Measurements from ENCODE around the gene FANCD2. TPM values are rescaled to one million over a fixed set of nuclear protein-coding genes. Genes with fewer than 3 reads are reported as not detected.

Gene FANCD2
- total RNA-seq, 1 donor from 2014 or later: 67.9 TPM

- no peak for DNase-seq (ENCODE audit: low read depth, low spot score)
- Mint-ChIP-seq H3K36me3 (ENCODE audit: low read depth) (peaks cover 14% of the 10 kb centered on the region), H3K4me3 (no peak overlapping the region), H3K27ac (ENCODE audit: unreplicated experiment) (no peak overlapping the region), H3K9me3 (no peaks in the 10 kb centered on the region), H3K27me3 (ENCODE audit: low read depth) (no peaks in the 10 kb centered on the region), H3K4me1 (peaks cover 13% of the 10 kb centered on the region)
- TF ChIP-seq, protein P1, sequence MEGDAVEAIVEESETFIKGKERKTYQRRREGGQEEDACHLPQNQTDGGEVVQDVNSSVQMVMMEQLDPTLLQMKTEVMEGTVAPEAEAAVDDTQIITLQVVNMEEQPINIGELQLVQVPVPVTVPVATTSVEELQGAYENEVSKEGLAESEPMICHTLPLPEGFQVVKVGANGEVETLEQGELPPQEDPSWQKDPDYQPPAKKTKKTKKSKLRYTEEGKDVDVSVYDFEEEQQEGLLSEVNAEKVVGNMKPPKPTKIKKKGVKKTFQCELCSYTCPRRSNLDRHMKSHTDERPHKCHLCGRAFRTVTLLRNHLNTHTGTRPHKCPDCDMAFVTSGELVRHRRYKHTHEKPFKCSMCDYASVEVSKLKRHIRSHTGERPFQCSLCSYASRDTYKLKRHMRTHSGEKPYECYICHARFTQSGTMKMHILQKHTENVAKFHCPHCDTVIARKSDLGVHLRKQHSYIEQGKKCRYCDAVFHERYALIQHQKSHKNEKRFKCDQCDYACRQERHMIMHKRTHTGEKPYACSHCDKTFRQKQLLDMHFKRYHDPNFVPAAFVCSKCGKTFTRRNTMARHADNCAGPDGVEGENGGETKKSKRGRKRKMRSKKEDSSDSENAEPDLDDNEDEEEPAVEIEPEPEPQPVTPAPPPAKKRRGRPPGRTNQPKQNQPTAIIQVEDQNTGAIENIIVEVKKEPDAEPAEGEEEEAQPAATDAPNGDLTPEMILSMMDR (conservative IDR thresholded peaks at IDR 0.05): no peak
Observed at GRCh38 chr3:10149226-10149625, 123.0 kb downstream of the FANCD2 start.

DNA sequence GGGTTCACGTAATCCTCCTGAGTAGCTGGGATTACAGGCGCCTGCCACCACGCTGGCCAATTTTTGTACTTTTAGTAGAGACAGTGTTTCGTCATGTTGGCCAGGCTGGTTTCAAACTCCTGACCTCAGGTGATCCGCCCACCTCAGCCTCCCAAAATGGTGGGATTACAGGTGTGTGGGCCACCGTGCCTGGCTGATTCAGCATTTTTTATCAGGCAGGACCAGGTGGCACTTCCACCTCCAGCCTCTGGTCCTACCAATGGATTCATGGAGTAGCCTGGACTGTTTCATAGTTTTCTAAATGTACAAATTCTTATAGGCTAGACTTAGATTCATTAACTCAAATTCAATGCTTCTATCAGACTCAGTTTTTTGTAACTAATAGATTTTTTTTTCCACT, 124.8 kb downstream of the FANCD2 start:
- H3K4me1 Mint-ChIP-seq: peaks cover 5% of the 10 kb centered on the region
- no peak for DNase-seq (ENCODE audit: low read depth, low spot score)
- TF ChIP-seq, protein P1 (conservative IDR thresholded peaks at IDR 0.05): no peak
- no peak overlapping the region for H3K27ac Mint-ChIP-seq (ENCODE audit: unreplicated experiment)
- no peaks in the 10 kb centered on the region for H3K27me3 Mint-ChIP-seq (ENCODE audit: low read depth)
- H3K36me3 Mint-ChIP-seq (ENCODE audit: low read depth): peaks cover 10% of the 10 kb centered on the region
- no peak overlapping the region for H3K4me3 Mint-ChIP-seq
- no peaks in the 10 kb centered on the region for H3K9me3 Mint-ChIP-seq

Other genes with a start within 250 kb of the FANCD2 start
- gene TADA3, start 234.0 kb upstream of the FANCD2 start, total RNA-seq: 70.0 and 73.2 TPM in 2 replicates
- 147 and 156 TPM in 2 replicates for gene ARPC4, start 233.4 kb upstream of the FANCD2 start, total RNA-seq
- gene TTLL3, start 216.2 kb upstream of the FANCD2 start, total RNA-seq: 28.3 and 31.0 TPM in 2 replicates
- 55.2 and 58.0 TPM in 2 replicates for gene RPUSD3, start 182.4 kb upstream of the FANCD2 start, total RNA-seq
- not detected in 2 replicates for gene CIDEC, start 146.2 kb upstream of the FANCD2 start, total RNA-seq
- 41.1 TPM in 2 replicates for gene JAGN1, start 135.8 kb upstream of the FANCD2 start, total RNA-seq
- gene IL17RE, start 123.6 kb upstream of the FANCD2 start, total RNA-seq: 1.4 and 1.7 TPM in 2 replicates
- gene IL17RC, start 109.3 kb upstream of the FANCD2 start, total RNA-seq: 6.0 and 7.3 TPM in 2 replicates
- 16.9 and 18.3 TPM in 2 replicates for gene CRELD1, start 92.6 kb upstream of the FANCD2 start, total RNA-seq
- 5.7 and 6.4 TPM in 2 replicates for gene PRRT3, start 74.0 kb upstream of the FANCD2 start, total RNA-seq
- gene EMC3, start 39.6 kb upstream of the FANCD2 start, total RNA-seq: 39.8 and 42.6 TPM in 2 replicates
- gene FANCD2OS, start 81.8 kb downstream of the FANCD2 start, total RNA-seq: not detected in 2 replicates
- gene BRK1, start 89.2 kb downstream of the FANCD2 start, total RNA-seq: 125 and 138 TPM in 2 replicates
- gene VHL, start 115.3 kb downstream of the FANCD2 start, total RNA-seq: 80.1 and 80.8 TPM in 2 replicates
- gene IRAK2, start 138.5 kb downstream of the FANCD2 start, total RNA-seq: 0.39 and 0.44 TPM in 2 replicates
- gene TATDN2, start 222.0 kb downstream of the FANCD2 start, total RNA-seq: 40.5 TPM in 2 replicates

Data from neural crest cell (in vitro differentiated cells).